ENCODE data around the gene CASTOR1.

Gene CASTOR1

GRCh38 chr22:30297991-30298701 lies 8.8 kb upstream of the CASTOR1 start:
- DNase-seq (ENCODE audit: low read depth): no peak

GRCh38 chr22:30297276-30297990 lies 8.1 kb upstream of the CASTOR1 start:
- no peak for DNase-seq (ENCODE audit: low read depth)

GRCh38 chr22:30296833-30297232 lies 7.5 kb upstream of the CASTOR1 start:
- DNase-seq (ENCODE audit: low read depth): no peak

GRCh38 chr22:30296324-30296723 lies 7.0 kb upstream of the CASTOR1 start:
- DNase-seq (ENCODE audit: low read depth): no peak

GRCh38 chr22:30295576-30295975 lies 6.3 kb upstream of the CASTOR1 start:
- DNase-seq (ENCODE audit: low read depth): no peak

GRCh38 chr22:30294830-30295229 lies 5.5 kb upstream of the CASTOR1 start:
- no peak for DNase-seq (ENCODE audit: low read depth)

- DNase-seq (ENCODE audit: low read depth): no peak
Measured at GRCh38 chr22:30294066-30294465, 4.8 kb upstream of the CASTOR1 start.

GRCh38 chr22:30293026-30293425 lies 3.7 kb upstream of the CASTOR1 start:
- no peak for DNase-seq (ENCODE audit: low read depth)

GRCh38 chr22:30292069-30292970 lies 3.0 kb upstream of the CASTOR1 start:
- DNase-seq (ENCODE audit: low read depth): no peak

- DNase-seq (ENCODE audit: low read depth): no peak
Measured at GRCh38 chr22:30291058-30291892, 2.0 kb upstream of the CASTOR1 start.

- DNase-seq (ENCODE audit: low read depth): no peak
Measured at GRCh38 chr22:30290342-30291057, 1.2 kb upstream of the CASTOR1 start.

- DNase-seq (ENCODE audit: low read depth): no peak
Measured at GRCh38 chr22:30289980-30290313, 642 bp upstream of the CASTOR1 start.

GRCh38 chr22:30288419-30289140 lies 725 bp downstream of the CASTOR1 start:
- DNase-seq (ENCODE audit: low read depth): no peak

GRCh38 chr22:30287648-30288418 lies 1.5 kb downstream of the CASTOR1 start:
- DNase-seq (ENCODE audit: low read depth): peak; percentile 83

GRCh38 chr22:30286813-30287647 lies 2.3 kb downstream of the CASTOR1 start:
- peak; percentile 78 for DNase-seq (ENCODE audit: low read depth)

GRCh38 chr22:30286331-30286730 lies 3.0 kb downstream of the CASTOR1 start:
- no peak for DNase-seq (ENCODE audit: low read depth)

GRCh38 chr22:30285846-30286200 lies 3.5 kb downstream of the CASTOR1 start:
- DNase-seq (ENCODE audit: low read depth): no peak

- DNase-seq (ENCODE audit: low read depth): no peak
Measured at GRCh38 chr22:30285176-30285845, 4.0 kb downstream of the CASTOR1 start.
